ENCODE results near the gene ULBP1.
"Not testable (repeated sequence)": the region's sequence is repeated elsewhere in the genome, so short reads cannot be mapped to it uniquely, and the experiment has no call there.

ULBP1 gene

DNA sequence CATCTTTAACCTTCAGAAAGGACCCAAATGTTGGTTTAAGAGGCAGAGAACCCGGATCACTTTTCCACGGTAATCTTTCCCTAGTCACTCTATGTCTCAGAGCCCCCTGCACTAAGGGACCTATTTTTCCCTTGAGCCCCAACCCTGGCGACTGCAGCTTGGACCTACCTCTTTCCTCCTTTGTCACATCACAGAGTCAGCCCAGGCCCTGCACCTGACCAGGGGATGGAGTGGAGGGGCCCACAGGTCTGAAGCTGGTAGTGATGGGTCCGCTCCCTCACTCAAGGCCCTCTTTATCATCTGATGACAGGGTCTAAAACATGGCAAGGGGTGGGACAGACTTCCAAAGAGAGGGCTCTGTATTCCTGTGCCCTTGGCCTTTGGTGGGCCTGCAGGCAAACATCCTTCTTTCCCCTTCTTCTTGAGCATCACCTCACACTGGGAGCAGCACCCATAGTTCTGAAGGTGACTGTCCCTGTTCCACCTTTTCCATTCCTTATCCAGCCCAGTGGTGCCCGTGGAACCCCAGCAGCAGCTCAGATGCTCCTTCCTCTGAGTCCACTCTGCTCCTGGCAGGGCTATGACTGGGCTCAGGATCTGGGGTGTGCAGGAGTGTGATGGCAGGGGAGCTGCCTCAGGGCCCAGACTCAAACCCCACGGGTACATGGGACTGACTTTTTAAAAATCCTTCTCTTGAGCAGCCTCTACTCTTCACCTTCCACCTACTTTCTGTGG is 55.3 kb downstream of the ULBP1 start:
- intact Hi-C loops (cut with DNase I) = loop anchor here (5.0 to 10.0 kb wide), 2 partner anchors 187 to 474 kb away; partner anchors contain the start of gene PPIL4
- peak in 1 of 10 donors; percentile 62 for DNase-seq

- intact Hi-C loops (cut with DNase I); DNase-seq: not testable (repeated sequence)
Measured at GRCh38 chr6:150021870-150022269, 58.1 kb downstream of the ULBP1 start.

All from posterior cingulate gyrus (tissue), 11 donors.